NCI-H2196 (cell line): ENCODE data around the gene TRIM56.
"Not testable (repeated sequence)": the region's sequence is repeated elsewhere in the genome, so short reads cannot be mapped to it uniquely, and the experiment has no call there.

ENCODE experiments used
- DNase-seq: peaks from one replicate; lab custom pipeline; 2025; ENCODE audit not compliant: unreplicated experiment; lab: John Stamatoyannopoulos, UW

TRIM56 gene

GRCh38 chr7:101109368-101109767, 24.1 kb downstream of the TRIM56 start:
- DNase-seq = no peak

- no peak for DNase-seq
Observed at GRCh38 chr7:101111261-101111660, 26.0 kb downstream of the TRIM56 start.

GRCh38 chr7:101112233-101112632, 27.0 kb downstream of the TRIM56 start:
- no peak for DNase-seq

- DNase-seq = not testable (repeated sequence)
Observed at GRCh38 chr7:101113140-101113539, 27.9 kb downstream of the TRIM56 start.

GRCh38 chr7:101113836-101114235, 28.6 kb downstream of the TRIM56 start:
- DNase-seq = no peak

- no peak for DNase-seq
Observed at GRCh38 chr7:101114492-101114891, 29.2 kb downstream of the TRIM56 start.

GRCh38 chr7:101115215-101115614, 29.9 kb downstream of the TRIM56 start:
- no peak for DNase-seq

- DNase-seq = no peak
Observed at GRCh38 chr7:101116898-101117297, 31.6 kb downstream of the TRIM56 start.

GRCh38 chr7:101118856-101119255, 33.6 kb downstream of the TRIM56 start:
- no peak for DNase-seq

- no peak for DNase-seq
Observed at GRCh38 chr7:101119876-101120275, 34.6 kb downstream of the TRIM56 start.

GRCh38 chr7:101120315-101120714, 35.0 kb downstream of the TRIM56 start:
- DNase-seq = no peak

GRCh38 chr7:101121631-101121990, 36.3 kb downstream of the TRIM56 start:
- not testable (repeated sequence) for DNase-seq

- no peak for DNase-seq
Observed at GRCh38 chr7:101121991-101122932, 37.0 kb downstream of the TRIM56 start.

- no peak for DNase-seq
Observed at GRCh38 chr7:101122933-101123702, 37.8 kb downstream of the TRIM56 start.

- no peak for DNase-seq
Observed at GRCh38 chr7:101123703-101124068, 38.4 kb downstream of the TRIM56 start.

GRCh38 chr7:101124376-101125056, 39.2 kb downstream of the TRIM56 start:
- DNase-seq = no peak

- DNase-seq = peak; percentile 67
Observed at GRCh38 chr7:101125989-101126650, 40.8 kb downstream of the TRIM56 start.

- peak; percentile 67 for DNase-seq
Observed at GRCh38 chr7:101126651-101127459, 41.6 kb downstream of the TRIM56 start, which contains the start of gene SERPINE1. TSS of gene SERPINE1 (plus strand) at chr7:101127104. CDS start at chr7:101128394, 1,290 bp downstream.

GRCh38 chr7:101127460-101128039, 42.3 kb downstream of the TRIM56 start:
- DNase-seq = no peak
